Bronchial smooth muscle cell (primary cell): ENCODE data around the gene STAB2. TPM values are rescaled to one million over a fixed set of nuclear protein-coding genes. Genes with fewer than 3 reads are reported as not detected.

Experiments used
- total RNA-seq: library from RNA; depleted of rRNA; stranded (reverse); fragments of >200 nt; gene quantifications from 2 replicates; pipeline ENCODE4 v1.2.1, GENCODE V29; 2014

STAB2 gene
- total RNA-seq, result under 0.01 TPM in 1 of 2 replicates, not detected in the other

DNA sequence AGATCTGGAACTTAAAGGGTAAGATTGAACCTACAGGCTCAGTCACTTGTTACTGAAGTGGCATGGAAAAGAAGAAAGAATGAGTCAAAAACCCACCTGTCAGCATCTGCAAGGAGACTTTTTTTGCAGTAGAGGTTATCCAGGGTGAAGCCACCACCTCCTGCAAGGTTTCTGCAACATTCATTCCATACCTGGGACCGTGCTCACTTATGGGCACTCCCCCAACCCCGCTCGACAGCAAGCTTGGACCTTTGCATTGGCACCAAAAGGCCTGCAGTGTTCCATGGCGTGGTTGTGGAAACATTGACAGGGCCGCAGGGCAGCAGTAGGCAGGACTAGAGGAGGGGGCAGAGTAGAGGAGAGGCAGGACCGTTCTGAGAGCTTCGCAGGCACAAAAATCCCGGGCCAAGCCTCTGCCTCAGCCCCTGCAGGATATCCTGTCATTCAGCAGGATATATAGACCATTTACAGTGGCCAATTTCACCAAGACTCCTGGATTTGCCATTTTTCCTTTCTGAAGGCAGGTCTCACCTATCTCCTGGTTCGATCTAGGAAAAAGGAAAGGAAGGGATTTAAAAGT, at the start of gene STAB2:
Gene STAB2 (plus strand): TSS at position 483 of the 580 bp plus-strand sequence. CDS start 204 bp downstream, outside the sequence.

Other genes starting within 250 kb of the STAB2 start
- gene C12orf42, start 91.3 kb upstream of the STAB2 start, total RNA-seq, result not detected in 2 replicates